Measurements from ENCODE around the gene MTCL3.

The MTCL3 gene

GRCh38 chr6:127452803-127453202 is 66.3 kb downstream of the MTCL3 start:
- peaks cover 5% of the 10 kb centered on the region for H4K20me1 ChIP-seq (ENCODE audit: insufficient read depth)
- H3K9ac ChIP-seq (ENCODE audit: low read length), result no peak overlapping the region
- H3K36me3 ChIP-seq (ENCODE audit: insufficient read depth, low read length), result peaks cover 3% of the 10 kb centered on the region
- no peaks in the 10 kb centered on the region for H3F3A ChIP-seq (ENCODE audit: insufficient read depth, low read length, poor library complexity, severe bottlenecking)
- no peak overlapping the region for H3K27ac ChIP-seq (ENCODE audit: low read length)
- no peaks in the 10 kb centered on the region for H3K9me3 ChIP-seq (ENCODE audit: low read length)
- TF ChIP-seq REST (IDR thresholded peaks at IDR 0.05; ENCODE audit: borderline replicate concordance) (no peak), POLR2AphosphoS5 (IDR thresholded peaks at IDR 0.05) (no peak), EP300 (conservative IDR thresholded peaks at IDR 0.05; ENCODE audit: poor library complexity, severe bottlenecking) (no peak), EZH2 (IDR thresholded peaks at IDR 0.05; ENCODE audit: borderline replicate concordance, insufficient read depth, low read length, poor library complexity, severe bottlenecking) (no peak), RAD21 (conservative IDR thresholded peaks at IDR 0.05) (no peak), TAF1 (IDR thresholded peaks at IDR 0.05; ENCODE audit: low read depth) (no peak), MXI1 (conservative IDR thresholded peaks at IDR 0.05; ENCODE audit: poor library complexity, severe bottlenecking) (no peak), SMC3 (conservative IDR thresholded peaks at IDR 0.05; ENCODE audit: poor library complexity) (no peak)
- TF ChIP-seq, protein P1, sequence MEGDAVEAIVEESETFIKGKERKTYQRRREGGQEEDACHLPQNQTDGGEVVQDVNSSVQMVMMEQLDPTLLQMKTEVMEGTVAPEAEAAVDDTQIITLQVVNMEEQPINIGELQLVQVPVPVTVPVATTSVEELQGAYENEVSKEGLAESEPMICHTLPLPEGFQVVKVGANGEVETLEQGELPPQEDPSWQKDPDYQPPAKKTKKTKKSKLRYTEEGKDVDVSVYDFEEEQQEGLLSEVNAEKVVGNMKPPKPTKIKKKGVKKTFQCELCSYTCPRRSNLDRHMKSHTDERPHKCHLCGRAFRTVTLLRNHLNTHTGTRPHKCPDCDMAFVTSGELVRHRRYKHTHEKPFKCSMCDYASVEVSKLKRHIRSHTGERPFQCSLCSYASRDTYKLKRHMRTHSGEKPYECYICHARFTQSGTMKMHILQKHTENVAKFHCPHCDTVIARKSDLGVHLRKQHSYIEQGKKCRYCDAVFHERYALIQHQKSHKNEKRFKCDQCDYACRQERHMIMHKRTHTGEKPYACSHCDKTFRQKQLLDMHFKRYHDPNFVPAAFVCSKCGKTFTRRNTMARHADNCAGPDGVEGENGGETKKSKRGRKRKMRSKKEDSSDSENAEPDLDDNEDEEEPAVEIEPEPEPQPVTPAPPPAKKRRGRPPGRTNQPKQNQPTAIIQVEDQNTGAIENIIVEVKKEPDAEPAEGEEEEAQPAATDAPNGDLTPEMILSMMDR (IDR thresholded peaks at IDR 0.05; ENCODE audit: poor library complexity, severe bottlenecking), result no peak
- no peak overlapping the region for H3K4me3 ChIP-seq (ENCODE audit: low read length)
- no peaks in the 10 kb centered on the region for H3K9me2 ChIP-seq (ENCODE audit: insufficient read depth, low read length)
- H3K27me3 ChIP-seq (ENCODE audit: insufficient read depth, low read depth, low read length), result no peaks in the 10 kb centered on the region
- no peak overlapping the region for H3K4me2 ChIP-seq (ENCODE audit: low read length)
- peaks cover 8% of the 10 kb centered on the region for H3K79me2 ChIP-seq (replicated peaks; ENCODE audit: insufficient read depth, low read length)
- H2AFZ ChIP-seq (ENCODE audit: low read depth, low read length), result no peak overlapping the region

GRCh38 chr6:127451388-127451787 is 67.7 kb downstream of the MTCL3 start:
- Histone ChIP-seq H3K4me2 (ENCODE audit: low read length) (no peak overlapping the region), H2AFZ (ENCODE audit: low read depth, low read length) (no peak overlapping the region), H3F3A (ENCODE audit: insufficient read depth, low read length, poor library complexity, severe bottlenecking) (no peaks in the 10 kb centered on the region), H3K27ac (ENCODE audit: low read length) (no peak overlapping the region), H3K27me3 (ENCODE audit: insufficient read depth, low read depth, low read length) (no peaks in the 10 kb centered on the region), H3K79me2 (replicated peaks; ENCODE audit: insufficient read depth, low read length) (peaks cover 8% of the 10 kb centered on the region), H4K20me1 (ENCODE audit: insufficient read depth) (peaks cover 5% of the 10 kb centered on the region), H3K9ac (ENCODE audit: low read length) (no peak overlapping the region), H3K9me3 (ENCODE audit: low read length) (no peaks in the 10 kb centered on the region), H3K4me3 (ENCODE audit: low read length) (no peak overlapping the region), H3K9me2 (ENCODE audit: insufficient read depth, low read length) (no peaks in the 10 kb centered on the region), H3K36me3 (ENCODE audit: insufficient read depth, low read length) (peaks cover 13% of the 10 kb centered on the region)
- TF ChIP-seq POLR2AphosphoS5 (IDR thresholded peaks at IDR 0.05) (no peak), MXI1 (conservative IDR thresholded peaks at IDR 0.05; ENCODE audit: poor library complexity, severe bottlenecking) (no peak), RAD21 (conservative IDR thresholded peaks at IDR 0.05) (no peak), REST (IDR thresholded peaks at IDR 0.05; ENCODE audit: borderline replicate concordance) (no peak), SMC3 (conservative IDR thresholded peaks at IDR 0.05; ENCODE audit: poor library complexity) (no peak), TAF1 (IDR thresholded peaks at IDR 0.05; ENCODE audit: low read depth) (no peak), EP300 (conservative IDR thresholded peaks at IDR 0.05; ENCODE audit: poor library complexity, severe bottlenecking) (no peak), EZH2 (IDR thresholded peaks at IDR 0.05; ENCODE audit: borderline replicate concordance, insufficient read depth, low read length, poor library complexity, severe bottlenecking) (no peak)
- TF ChIP-seq, protein P1 (IDR thresholded peaks at IDR 0.05; ENCODE audit: poor library complexity, severe bottlenecking), result no peak
